Endothelial cell of umbilical vein (primary cell): Measurements from ENCODE around the gene RTL10. TPM values are rescaled to one million over a fixed set of nuclear protein-coding genes. Genes with fewer than 3 reads are reported as not detected.
A peak's percentile ranks its signal among the peaks of the same experiment; 100 is the strongest.

Experiments used
- BruUV-seq: library from RNA; stranded (reverse); fragments of 400-500 nt; replicated peaks from 2 replicates; lab custom pipeline; 2021; lab: Mats Ljungman, UMichigan
- CTCF ChIA-PET: fragments of 300-600, 350-600 bp; sonication (Branson Sonifier 250); formaldehyde crosslinking; loops from one replicate; lab custom pipeline; 2021; ENCODE audit warnings: antibody characterized with exemption, inconsistent platforms; lab: Charles Lee
- POLR2A ChIA-PET: fragments of 300-600, 350-600 bp; sonication (Branson Sonifier 250); formaldehyde crosslinking; loops from one replicate; lab custom pipeline; 2021; ENCODE audit warnings: antibody characterized with exemption, inconsistent platforms; lab: Charles Lee
- DNase-seq: peaks from one replicate; pipeline ENCODE4 v3.0.0-alpha.2; 2011; ENCODE audit warnings: low read depth, low spot score
- FAIRE-seq: peaks from 2 replicates; lab custom pipeline; 2011; peaks lifted over from hg19 to GRCh38; lab: Jason Lieb, UNC
- H2AFZ ChIP-seq: 2 replicates; pipeline ENCODE4 v1.6.0; 2012; ENCODE audit warnings: low read depth, low read length, control low read depth, inconsistent platforms
- H3K27ac ChIP-seq: 2 replicates; pipeline ENCODE4 v1.5.1; 2011; ENCODE audit warnings: low read depth, mild to moderate bottlenecking, control low read depth, low read length, moderate library complexity; ENCODE audit not compliant: insufficient read depth
- H3K27me3 ChIP-seq, 2 experiments: 2 replicates each; pipeline versions ENCODE4 v1.6.0 to v1.6.1; 2011; ENCODE audit warnings: low read length in 2 of 2, mixed read lengths in 1 of 2; ENCODE audit not compliant: control insufficient read depth in 2 of 2, insufficient read depth in 2 of 2
- H3K36me3 ChIP-seq, 2 experiments: 2 replicates in 1 of 2; 3 replicates in 1 of 2; pipeline ENCODE4 v1.5.1; 2011; ENCODE audit warnings: low read length in 2 of 2, mild to moderate bottlenecking in 1 of 2, moderate library complexity in 1 of 2; ENCODE audit not compliant: control insufficient read depth in 2 of 2, insufficient read depth in 2 of 2; ENCODE audit errors: extremely low read depth in 1 of 2
- H3K4me1 ChIP-seq: 3 replicates; pipeline ENCODE4 v1.5.1; 2011; ENCODE audit warnings: mild to moderate bottlenecking, low read length; ENCODE audit not compliant: control insufficient read depth, insufficient read depth; ENCODE audit errors: extremely low read depth
- H3K4me2 ChIP-seq: 2 replicates; pipeline ENCODE4 v1.6.1; 2011; ENCODE audit warnings: low read length, control low read depth, mixed read lengths; ENCODE audit not compliant: insufficient read depth
- H3K4me3 ChIP-seq, 3 experiments: fragments of 200-600 bp in 1 of 3; sonication (generic), shearing (Covaris generic) in 1 of 3; replicated peaks in 1 of 3; 2 replicates each; pipeline ENCODE4 v1.5.1; 2011 to 2016; ENCODE audit warnings: control low read depth in 3 of 3, low read length in 3 of 3, mild to moderate bottlenecking in 2 of 3, inconsistent platforms in 1 of 3, low read depth in 1 of 3, moderate library complexity in 1 of 3; ENCODE audit not compliant: insufficient read depth in 1 of 3
- H3K79me2 ChIP-seq: 2 replicates; pipeline ENCODE4 v1.6.0; 2012; ENCODE audit warnings: low read length, inconsistent platforms; ENCODE audit not compliant: control insufficient read depth, insufficient read depth
- H3K9ac ChIP-seq: replicated peaks from 2 replicates; pipeline ENCODE3; 2011; ENCODE audit warnings: low read length, control low read depth; ENCODE audit not compliant: insufficient read depth; ENCODE audit errors: extremely low read depth
- H3K9me1 ChIP-seq: replicated peaks from 3 replicates; pipeline ENCODE4 v1.6.0; 2011; ENCODE audit warnings: mild to moderate bottlenecking, low read length; ENCODE audit not compliant: control insufficient read depth, insufficient read depth; ENCODE audit errors: extremely low read depth
- H3K9me3 ChIP-seq: replicated peaks from 2 replicates; pipeline ENCODE4 v1.5.1; 2012; ENCODE audit warnings: low read length, inconsistent platforms; ENCODE audit not compliant: control insufficient read depth, insufficient read depth
- H4K20me1 ChIP-seq: replicated peaks from 2 replicates; pipeline ENCODE3; 2011; ENCODE audit warnings: mild to moderate bottlenecking, low read length; ENCODE audit not compliant: control insufficient read depth, insufficient read depth; ENCODE audit errors: extremely low read depth
- EZH2 ChIP-seq: IDR thresholded peaks from 2 replicates; pipeline ENCODE4 v1.6.1; 2012; ENCODE audit warnings: borderline replicate concordance, low read depth, mild to moderate bottlenecking, moderate library complexity, low read length, inconsistent platforms; ENCODE audit not compliant: severe bottlenecking
- FOS ChIP-seq: IDR thresholded peaks from 2 replicates; pipeline ENCODE4 v1.6.1; 2011; ENCODE audit warnings: mild to moderate bottlenecking, low read length, moderate library complexity, borderline replicate concordance; ENCODE audit not compliant: insufficient read depth
- GATA2 ChIP-seq: IDR thresholded peaks from 2 replicates; pipeline ENCODE4 v1.7.0; 2011; ENCODE audit warnings: low read depth, mild to moderate bottlenecking, moderate library complexity, mixed read lengths, low read length; ENCODE audit not compliant: insufficient read length, insufficient read depth
- MYC ChIP-seq: IDR thresholded peaks from one replicate; pipeline ENCODE4 v1.6.1; 2011; ENCODE audit warnings: mild to moderate bottlenecking, low read depth, low read length
- POLR2A ChIP-seq: IDR thresholded peaks from 2 replicates; pipeline ENCODE4 v1.6.1; 2012; ENCODE audit warnings: low read depth, mild to moderate bottlenecking, control low read depth, low read length
- POLR2AphosphoS5 ChIP-seq: IDR thresholded peaks from 2 replicates; pipeline ENCODE4 v1.6.1; 2012; ENCODE audit warnings: low read depth, mild to moderate bottlenecking, control low read depth, low read length, moderate library complexity; ENCODE audit not compliant: insufficient read depth
- dilution Hi-C: fragments of 300-500 bp; cut with MboI; formaldehyde crosslinking; loops from one replicate; pipeline ENCODE4 v1.15.0; 2019; ENCODE audit warnings: low sequenced_read_pairs; ENCODE audit not compliant: extremely low pct_ligation_motif_present
- intact Hi-C: fragments of 100-400 bp; cut with micrococcal nuclease; formaldehyde crosslinking; loops from one replicate; pipeline ENCODE4 v1.10.0; 2022
- polyA plus RNA-seq, 4 experiments: library from polyadenylated mRNA; depleted of rRNA in 3 of 4; stranded (reverse) in 3 of 4; unstranded in 1 of 4; fragments of >200 nt; gene quantifications; 2 replicates each; pipeline versions ENCODE4 v1.2.1 to v1.2.3, GENCODE V29; 2011 to 2012; ENCODE audit warnings: missing spikeins in 1 of 4
- total RNA-seq: library from RNA; stranded (reverse); gene quantifications from 2 replicates; pipeline ENCODE4 v1.2.3, GENCODE V29; 2021
- TF ChIP-seq, protein P1 (sequence below), 2 donors: IDR thresholded peaks; 1 replicate in 1 of 2; 2 replicates in 1 of 2; pipeline ENCODE4 v1.5.1; 2011; ENCODE audit warnings: low read length in 2 of 2, mild to moderate bottlenecking in 2 of 2, moderate library complexity in 2 of 2, control low read depth in 1 of 2, inconsistent platforms in 1 of 2, low read depth in 1 of 2; ENCODE audit not compliant: insufficient read depth in 1 of 2; ENCODE audit errors: extremely low read depth in 1 of 2
- TF ChIP-seq, protein P2 (sequence below): IDR thresholded peaks from 2 replicates; pipeline ENCODE4 v1.6.1; 2011; ENCODE audit not compliant: insufficient read depth, insufficient read length

RTL10 gene
- total and polyA plus RNA-seq, 2 donors (not counting 3 experiments of a cell fraction or from before 2014, with no cell fraction given), result 31.9 to 40.8 TPM

DNA sequence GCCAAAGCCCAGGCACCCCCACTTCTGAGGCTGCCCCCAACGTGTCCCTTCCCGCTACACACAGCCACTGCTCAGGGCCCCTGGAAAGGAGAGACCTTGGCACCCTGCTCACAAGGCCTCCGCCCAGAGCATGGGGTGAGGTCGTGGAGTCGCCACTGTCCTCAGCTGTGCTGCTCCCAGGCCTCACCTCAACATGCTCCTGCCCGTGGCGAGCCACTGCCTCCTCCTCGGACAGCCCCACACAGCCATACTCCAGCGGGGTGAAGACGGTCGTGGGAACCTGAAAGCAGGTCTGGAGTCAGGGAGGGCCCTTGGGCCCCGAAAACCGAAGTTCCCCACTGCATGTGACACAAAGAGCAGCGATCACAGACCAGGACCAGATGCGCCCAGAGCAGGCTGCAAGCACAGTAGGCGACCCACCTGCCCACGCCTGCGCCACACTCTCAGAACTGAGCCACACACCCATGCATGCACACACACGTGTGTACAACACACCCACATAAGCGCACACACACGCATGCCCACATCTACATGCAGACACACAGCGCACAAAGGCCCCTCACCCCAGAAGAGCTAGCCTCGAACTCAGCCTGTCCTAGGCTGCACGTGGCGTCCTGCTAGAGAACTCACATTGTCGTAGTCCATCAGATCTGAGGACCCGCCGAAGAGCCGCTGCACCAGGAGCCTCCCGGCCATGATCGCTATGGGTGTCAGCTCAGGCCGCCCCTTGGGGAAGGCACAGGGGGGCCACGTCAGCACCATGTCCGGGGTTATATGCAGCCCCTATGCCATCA, 25.5 kb upstream of the RTL10 start:
- Histone ChIP-seq H3K27ac (peak overlapping the region; percentile 95), H3K4me2 (peak overlapping the region; percentile 72), H3K4me1 (peaks cover 73% of the 10 kb centered on the region), H3K36me3 (peaks cover 7 to 11% of the 10 kb centered on the region in 2 experiments), H3K27me3 (no peaks in the 10 kb centered on the region), H3K9me1 (no peaks in the 10 kb centered on the region), H3K79me2 (peaks cover 49% of the 10 kb centered on the region), H3K4me3 (peak overlapping the region; percentile 6 to 80 (median 57)), H3K9ac (peak overlapping the region; percentile 95), H3K9me3 (no peaks in the 10 kb centered on the region), H2AFZ (no peak overlapping the region), H4K20me1 (no peaks in the 10 kb centered on the region)
- CTCF ChIA-PET, result interaction anchor here (1.2 to 1.7 kb wide), 5 partner anchors 10 to 156 kb away, joined by 4 to 9 read pairs (median 4); partner anchors contain the start of genes GNB1L, GP1BB and RTL10
- dilution Hi-C loops (no loop called here), intact Hi-C loops (loop anchor here (2.0 kb wide), 2 partner anchors 35 to 69 kb away; no protein-coding TSS in a partner anchor)
- POLR2A ChIA-PET, result interaction anchor here (0.8 to 1.8 kb wide), 4 partner anchors 9 to 35 kb away, joined by 3 to 9 read pairs (median 4); no protein-coding TSS in a partner anchor
- no peak for TF ChIP-seq GATA2
- no peak for TF ChIP-seq FOS
- TF ChIP-seq MYC, result peak; percentile 23
- TF ChIP-seq POLR2A, result peak; percentile 82
- peak; percentile 79 for FAIRE-seq
- no peak for DNase-seq
- BruUV-seq, result no TSS peak

DNA sequence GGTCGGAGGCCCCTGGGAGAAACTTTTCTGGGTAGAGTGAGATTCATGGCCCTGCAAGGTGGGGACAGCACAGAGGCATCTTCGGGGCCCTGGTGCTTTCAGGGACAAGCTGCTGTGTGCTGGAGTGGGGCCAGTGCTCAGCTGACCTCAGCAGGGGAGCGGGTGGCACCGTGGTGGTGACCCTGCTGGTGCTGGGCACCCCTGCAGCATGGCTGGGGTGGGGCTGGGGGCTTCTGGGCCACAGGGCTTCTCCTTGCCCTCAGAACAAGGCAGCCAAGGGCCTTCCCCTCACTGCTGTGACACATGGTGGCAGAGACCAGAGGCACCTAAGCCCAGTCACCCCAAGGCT, 24.9 kb upstream of the RTL10 start:
- FAIRE-seq, result no peak
- H3K9me1 ChIP-seq, result no peaks in the 10 kb centered on the region
- no peak for DNase-seq
- H3K79me2 ChIP-seq, result peaks cover 49% of the 10 kb centered on the region
- intact Hi-C loops (no loop called here), dilution Hi-C loops (no loop called here)
- ChIA-PET POLR2A (interaction anchor here (0.8 kb wide), 1 partner anchor 35 kb away, joined by 3 read pairs; no protein-coding TSS in a partner anchor), CTCF (interaction anchor here (1.4 to 1.9 kb wide), 2 partner anchors 30 to 149 kb away, joined by 4 to 10 read pairs; no protein-coding TSS in a partner anchor)
- peaks cover 78% of the 10 kb centered on the region for H3K4me1 ChIP-seq
- no peaks in the 10 kb centered on the region for H4K20me1 ChIP-seq
- peak overlapping the region; percentile 8 to 80 (median 57) for H3K4me3 ChIP-seq
- H3K4me2 ChIP-seq, result peak overlapping the region; percentile 72
- no peaks in the 10 kb centered on the region for H3K9me3 ChIP-seq
- no TSS peak for BruUV-seq
- no peak for TF ChIP-seq POLR2A
- TF ChIP-seq POLR2AphosphoS5, result no peak
- TF ChIP-seq, protein P1, sequence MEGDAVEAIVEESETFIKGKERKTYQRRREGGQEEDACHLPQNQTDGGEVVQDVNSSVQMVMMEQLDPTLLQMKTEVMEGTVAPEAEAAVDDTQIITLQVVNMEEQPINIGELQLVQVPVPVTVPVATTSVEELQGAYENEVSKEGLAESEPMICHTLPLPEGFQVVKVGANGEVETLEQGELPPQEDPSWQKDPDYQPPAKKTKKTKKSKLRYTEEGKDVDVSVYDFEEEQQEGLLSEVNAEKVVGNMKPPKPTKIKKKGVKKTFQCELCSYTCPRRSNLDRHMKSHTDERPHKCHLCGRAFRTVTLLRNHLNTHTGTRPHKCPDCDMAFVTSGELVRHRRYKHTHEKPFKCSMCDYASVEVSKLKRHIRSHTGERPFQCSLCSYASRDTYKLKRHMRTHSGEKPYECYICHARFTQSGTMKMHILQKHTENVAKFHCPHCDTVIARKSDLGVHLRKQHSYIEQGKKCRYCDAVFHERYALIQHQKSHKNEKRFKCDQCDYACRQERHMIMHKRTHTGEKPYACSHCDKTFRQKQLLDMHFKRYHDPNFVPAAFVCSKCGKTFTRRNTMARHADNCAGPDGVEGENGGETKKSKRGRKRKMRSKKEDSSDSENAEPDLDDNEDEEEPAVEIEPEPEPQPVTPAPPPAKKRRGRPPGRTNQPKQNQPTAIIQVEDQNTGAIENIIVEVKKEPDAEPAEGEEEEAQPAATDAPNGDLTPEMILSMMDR (IDR thresholded peaks at IDR 0.05; ENCODE audit: extremely low read depth in 1 of 2, insufficient read depth in 1 of 2, low read depth in 1 of 2, low read length in 2 of 2), result no peak
- TF ChIP-seq, protein P2, sequence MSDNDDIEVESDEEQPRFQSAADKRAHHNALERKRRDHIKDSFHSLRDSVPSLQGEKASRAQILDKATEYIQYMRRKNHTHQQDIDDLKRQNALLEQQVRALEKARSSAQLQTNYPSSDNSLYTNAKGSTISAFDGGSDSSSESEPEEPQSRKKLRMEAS, result no peak
- TF ChIP-seq EZH2, result no peak
- H3K36me3 ChIP-seq, result peaks cover 10 to 12% of the 10 kb centered on the region in 2 experiments
- peak overlapping the region; percentile 95 for H3K9ac ChIP-seq
- peak overlapping the region; percentile 95 for H3K27ac ChIP-seq
- H3K27me3 ChIP-seq, result no peaks in the 10 kb centered on the region
- no peak overlapping the region for H2AFZ ChIP-seq
